Karpas-422 (cell line): ENCODE measurements around the gene NEDD4L. TPM values are rescaled to one million over a fixed set of nuclear protein-coding genes. Genes with fewer than 3 reads are reported as not detected.

Experiments
- DNase-seq: peaks from one replicate; pipeline ENCODE4 v3.0.0-alpha.2; 2015
- H2AFZ ChIP-seq: fragments of 200-600 bp; sonication (generic); 2 replicates; pipeline ENCODE4 v1.6.1; 2014; ENCODE audit warnings: antibody characterized with exemption, low read length, mixed read lengths
- H3K27ac ChIP-seq: fragments of 200-600 bp; sonication (generic); 2 replicates; pipeline ENCODE4 v1.5.1; 2014; ENCODE audit warnings: mild to moderate bottlenecking, low read length, moderate library complexity
- H3K27me3 ChIP-seq: fragments of 200-600 bp; sonication (generic); 2 replicates; pipeline ENCODE4 v1.6.1; 2014; ENCODE audit warnings: low read length, mixed read lengths
- H3K36me3 ChIP-seq: fragments of 200-600 bp; sonication (generic); 2 replicates; pipeline ENCODE4 v1.6.1; 2014; ENCODE audit warnings: low read length, mixed read lengths; ENCODE audit not compliant: insufficient read depth
- H3K4me1 ChIP-seq: fragments of 200-600 bp; sonication (generic); 2 replicates; pipeline ENCODE4 v1.6.1; 2014; ENCODE audit warnings: mild to moderate bottlenecking, low read length, mixed read lengths
- H3K4me2 ChIP-seq: fragments of 200-600 bp; sonication (generic); 2 replicates; pipeline ENCODE4 v1.6.1; 2014; ENCODE audit warnings: low read length, low read depth, mild to moderate bottlenecking; ENCODE audit not compliant: poor library complexity, severe bottlenecking
- H3K4me3 ChIP-seq: fragments of 200-600 bp; sonication (generic); 2 replicates; pipeline ENCODE4 v1.5.1; 2014; ENCODE audit warnings: mild to moderate bottlenecking, antibody characterized with exemption, low read length, mixed read lengths
- H3K79me2 ChIP-seq: fragments of 200-600 bp; sonication (generic); 2 replicates; pipeline ENCODE4 v1.6.1; 2014; ENCODE audit warnings: mild to moderate bottlenecking, low read length, mixed read lengths
- H3K9ac ChIP-seq: fragments of 200-600 bp; sonication (generic); 2 replicates; pipeline ENCODE4 v1.6.0; 2014; ENCODE audit warnings: low read length
- H3K9me2 ChIP-seq: fragments of 200-600 bp; sonication (generic), shearing (Covaris generic); replicated peaks from 2 replicates; pipeline ENCODE4 v1.6.0; 2014; ENCODE audit warnings: mild to moderate bottlenecking, low read length, moderate library complexity; ENCODE audit not compliant: insufficient read depth
- H3K9me3 ChIP-seq: fragments of 300-700, 200-600 bp; sonication (generic); 2 replicates; pipeline ENCODE4 v1.6.1; 2014; ENCODE audit warnings: low read length, mixed read lengths
- H4K20me1 ChIP-seq: fragments of 200-600 bp; sonication (generic); 2 replicates; pipeline ENCODE4 v1.6.1; 2014; ENCODE audit warnings: mild to moderate bottlenecking, antibody characterized with exemption, low read length, low read depth; ENCODE audit not compliant: insufficient read depth
- total RNA-seq: library from RNA; depleted of rRNA; stranded (reverse); fragments of >200 nt; shearing (Covaris generic); gene quantifications from 2 replicates; pipeline ENCODE4 v1.2.3, GENCODE V29; 2014; ENCODE audit warnings: low replicate concordance

NEDD4L gene
- total RNA-seq, 1 experiment from 2014 or later: 17.1 TPM

GRCh38 chr18:58299135-58299473 is 255.1 kb downstream of the NEDD4L start:
- Histone ChIP-seq H3K27me3 (no peaks in the 10 kb centered on the region), H3K9me2 (no peaks in the 10 kb centered on the region), H3K36me3 (no peaks in the 10 kb centered on the region), H3K9me3 (no peaks in the 10 kb centered on the region), H4K20me1 (peaks cover 10% of the 10 kb centered on the region; the same call in 1 of the 2 replicates), H3K4me2 (no peak overlapping the region), H3K27ac (no peak overlapping the region), H2AFZ (no peak overlapping the region), H3K4me3 (no peak overlapping the region), H3K9ac (no peak overlapping the region), H3K79me2 (no peaks in the 10 kb centered on the region), H3K4me1 (no peaks in the 10 kb centered on the region)
- DNase-seq: no peak

GRCh38 chr18:58299936-58300335 is 255.9 kb downstream of the NEDD4L start:
- Histone ChIP-seq H3K79me2 (no peaks in the 10 kb centered on the region), H3K36me3 (no peaks in the 10 kb centered on the region), H3K27me3 (no peaks in the 10 kb centered on the region), H3K4me2 (no peak overlapping the region), H3K9me2 (no peaks in the 10 kb centered on the region), H3K9me3 (no peaks in the 10 kb centered on the region), H3K27ac (no peak overlapping the region), H3K9ac (no peak overlapping the region), H2AFZ (no peak overlapping the region), H4K20me1 (peaks cover 10% of the 10 kb centered on the region; the same call in 1 of the 2 replicates), H3K4me3 (no peak overlapping the region), H3K4me1 (no peaks in the 10 kb centered on the region)
- no peak for DNase-seq

- no peak overlapping the region for H2AFZ ChIP-seq
- no peaks in the 10 kb centered on the region for H3K36me3 ChIP-seq
- no peak overlapping the region for H3K4me3 ChIP-seq
- H3K79me2 ChIP-seq: no peaks in the 10 kb centered on the region
- H3K27ac ChIP-seq: no peak overlapping the region
- no peaks in the 10 kb centered on the region for H3K27me3 ChIP-seq
- no peak for DNase-seq
- H3K9ac ChIP-seq: no peak overlapping the region
- H3K9me3 ChIP-seq: no peaks in the 10 kb centered on the region
- H3K4me1 ChIP-seq: no peaks in the 10 kb centered on the region
- peaks cover 10% of the 10 kb centered on the region; the same call in 1 of the 2 replicates for H4K20me1 ChIP-seq
- H3K9me2 ChIP-seq: no peaks in the 10 kb centered on the region
- no peak overlapping the region for H3K4me2 ChIP-seq
Measured at GRCh38 chr18:58300867-58301266, 256.8 kb downstream of the NEDD4L start.

- H3K4me3 ChIP-seq: no peak overlapping the region
- H3K4me1 ChIP-seq: no peaks in the 10 kb centered on the region
- peaks cover 10% of the 10 kb centered on the region; the same call in 1 of the 2 replicates for H4K20me1 ChIP-seq
- no peak overlapping the region for H3K27ac ChIP-seq
- no peaks in the 10 kb centered on the region for H3K9me2 ChIP-seq
- H2AFZ ChIP-seq: no peak overlapping the region
- no peaks in the 10 kb centered on the region for H3K79me2 ChIP-seq
- no peaks in the 10 kb centered on the region for H3K36me3 ChIP-seq
- DNase-seq: no peak
- no peak overlapping the region for H3K4me2 ChIP-seq
- H3K27me3 ChIP-seq: no peaks in the 10 kb centered on the region
- H3K9ac ChIP-seq: no peak overlapping the region
- H3K9me3 ChIP-seq: no peaks in the 10 kb centered on the region
Measured at GRCh38 chr18:58302811-58303210, 258.8 kb downstream of the NEDD4L start.

- H3K4me2 ChIP-seq: no peak overlapping the region
- no peak for DNase-seq
Measured at GRCh38 chr18:58303363-58303762, 259.3 kb downstream of the NEDD4L start.

GRCh38 chr18:58305792-58306191 is 261.8 kb downstream of the NEDD4L start:
- H3K4me2 ChIP-seq: no peak overlapping the region
- no peak overlapping the region for H3K27ac ChIP-seq
- H3K27me3 ChIP-seq: no peaks in the 10 kb centered on the region
- DNase-seq: no peak
- H4K20me1 ChIP-seq: peaks cover 12% of the 10 kb centered on the region; the same call in 1 of the 2 replicates
- H2AFZ ChIP-seq: no peak overlapping the region
- no peaks in the 10 kb centered on the region for H3K4me1 ChIP-seq
- no peaks in the 10 kb centered on the region for H3K9me3 ChIP-seq
- no peaks in the 10 kb centered on the region for H3K36me3 ChIP-seq
- no peak overlapping the region for H3K9ac ChIP-seq
- H3K79me2 ChIP-seq: no peaks in the 10 kb centered on the region
- no peaks in the 10 kb centered on the region for H3K9me2 ChIP-seq
- no peak overlapping the region for H3K4me3 ChIP-seq

More at GRCh38 chr18:58303363-58303762, 259.3 kb downstream of the NEDD4L start:
- no peak overlapping the region for H2AFZ ChIP-seq
- H3K9me3 ChIP-seq: no peaks in the 10 kb centered on the region
- no peaks in the 10 kb centered on the region for H3K79me2 ChIP-seq
- no peak overlapping the region for H3K4me3 ChIP-seq
- no peak overlapping the region for H3K9ac ChIP-seq
- H3K27ac ChIP-seq: no peak overlapping the region
- H3K36me3 ChIP-seq: no peaks in the 10 kb centered on the region
- no peaks in the 10 kb centered on the region for H3K4me1 ChIP-seq
- no peaks in the 10 kb centered on the region for H3K9me2 ChIP-seq
- H4K20me1 ChIP-seq: peaks cover 10% of the 10 kb centered on the region; the same call in 1 of the 2 replicates
- no peaks in the 10 kb centered on the region for H3K27me3 ChIP-seq

- DNase-seq: no peak
- no peaks in the 10 kb centered on the region for H3K27me3 ChIP-seq
- no peak overlapping the region for H2AFZ ChIP-seq
- H3K9me3 ChIP-seq: no peaks in the 10 kb centered on the region
- no peak overlapping the region for H3K4me2 ChIP-seq
- no peaks in the 10 kb centered on the region for H3K79me2 ChIP-seq
- H3K9me2 ChIP-seq: no peaks in the 10 kb centered on the region
- no peak overlapping the region for H3K27ac ChIP-seq
- H3K36me3 ChIP-seq: no peaks in the 10 kb centered on the region
- no peak overlapping the region for H3K4me3 ChIP-seq
- no peaks in the 10 kb centered on the region for H3K4me1 ChIP-seq
- no peak overlapping the region for H3K9ac ChIP-seq
- peaks cover 15% of the 10 kb centered on the region; the same call in 1 of the 2 replicates for H4K20me1 ChIP-seq
Measured at GRCh38 chr18:58307441-58307840, 263.4 kb downstream of the NEDD4L start.

GRCh38 chr18:58308463-58308862 is 264.4 kb downstream of the NEDD4L start:
- Histone ChIP-seq H4K20me1 (peaks cover 9% of the 10 kb centered on the region; the same call in 1 of the 2 replicates), H3K79me2 (no peaks in the 10 kb centered on the region), H3K9me2 (no peaks in the 10 kb centered on the region), H3K36me3 (no peaks in the 10 kb centered on the region), H3K27ac (no peak overlapping the region), H3K4me3 (no peak overlapping the region), H3K4me2 (no peak overlapping the region), H2AFZ (no peak overlapping the region), H3K27me3 (no peaks in the 10 kb centered on the region), H3K9ac (no peak overlapping the region), H3K9me3 (no peaks in the 10 kb centered on the region), H3K4me1 (no peaks in the 10 kb centered on the region)
- DNase-seq: no peak

- no peaks in the 10 kb centered on the region for H3K9me3 ChIP-seq
- H2AFZ ChIP-seq: no peak overlapping the region
- no peaks in the 10 kb centered on the region for H3K4me1 ChIP-seq
- H3K79me2 ChIP-seq: no peaks in the 10 kb centered on the region
- H3K27me3 ChIP-seq: no peaks in the 10 kb centered on the region
- peaks cover 9% of the 10 kb centered on the region; the same call in 1 of the 2 replicates for H4K20me1 ChIP-seq
- DNase-seq: no peak
- H3K4me2 ChIP-seq: no peak overlapping the region
- H3K9me2 ChIP-seq: no peaks in the 10 kb centered on the region
- H3K27ac ChIP-seq: no peak overlapping the region
- H3K4me3 ChIP-seq: no peak overlapping the region
- no peak overlapping the region for H3K9ac ChIP-seq
- no peaks in the 10 kb centered on the region for H3K36me3 ChIP-seq
Measured at GRCh38 chr18:58309099-58309498, 265.1 kb downstream of the NEDD4L start.
